Glomerular visceral epithelial cell (primary cell): Measurements from ENCODE around the gene SS18.
"Not testable (repeated sequence)": the region's sequence is repeated elsewhere in the genome, so short reads cannot be mapped to it uniquely, and the experiment has no call there.

ENCODE experiments used
- DNase-seq: peaks from one replicate; pipeline ENCODE4 v3.0.0-alpha.2; 2016; ENCODE audit errors: extremely low spot score

SS18 gene

GRCh38 chr18:26090130-26091046, at the start of gene SS18:
SS18 (minus strand) TSS chr18:26090613; CDS start chr18:26090569, 44 bp downstream.
- peak; percentile 95 for DNase-seq

- no peak for DNase-seq
Measured at GRCh38 chr18:26135548-26135947, 45.1 kb upstream of the SS18 start.

GRCh38 chr18:26134107-26134506, 43.7 kb upstream of the SS18 start:
- no peak for DNase-seq

GRCh38 chr18:26133652-26134051, 43.2 kb upstream of the SS18 start, which contains the start of gene PSMA8:
PSMA8 (plus strand) TSS chr18:26133869; CDS start chr18:26133966, 97 bp downstream.
- no peak for DNase-seq

GRCh38 chr18:26128192-26128591, 37.8 kb upstream of the SS18 start:
- DNase-seq = not testable (repeated sequence)

GRCh38 chr18:26127786-26128185, 37.4 kb upstream of the SS18 start:
- DNase-seq = no peak

GRCh38 chr18:26121994-26122393, 31.6 kb upstream of the SS18 start:
- DNase-seq = not testable (repeated sequence)

- no peak for DNase-seq
Measured at GRCh38 chr18:26121476-26121875, 31.1 kb upstream of the SS18 start.

GRCh38 chr18:26119246-26119645, 28.8 kb upstream of the SS18 start:
- DNase-seq = no peak

GRCh38 chr18:26104035-26104434, 13.6 kb upstream of the SS18 start:
- no peak for DNase-seq

GRCh38 chr18:26103579-26103978, 13.2 kb upstream of the SS18 start:
- no peak for DNase-seq

- DNase-seq = no peak
Measured at GRCh38 chr18:26097563-26097962, 7.2 kb upstream of the SS18 start.

GRCh38 chr18:26096852-26097251, 6.4 kb upstream of the SS18 start:
- DNase-seq = no peak

GRCh38 chr18:26091047-26091630, 726 bp upstream of the SS18 start:
- DNase-seq = no peak

GRCh38 chr18:26089293-26090129, 902 bp downstream of the SS18 start:
- peak; percentile 13 for DNase-seq

GRCh38 chr18:26088487-26088886, 1.9 kb downstream of the SS18 start:
- no peak for DNase-seq

- no peak for DNase-seq
Measured at GRCh38 chr18:26086959-26087358, 3.5 kb downstream of the SS18 start.

- no peak for DNase-seq
Measured at GRCh38 chr18:26085056-26085455, 5.4 kb downstream of the SS18 start.

- no peak for DNase-seq
Measured at GRCh38 chr18:26083099-26083498, 7.3 kb downstream of the SS18 start.

GRCh38 chr18:26082475-26082874, 7.9 kb downstream of the SS18 start:
- peak; percentile 21 for DNase-seq

- no peak for DNase-seq
Measured at GRCh38 chr18:26074246-26074645, 16.2 kb downstream of the SS18 start.

GRCh38 chr18:26073758-26074157, 16.7 kb downstream of the SS18 start:
- no peak for DNase-seq
